Body of pancreas (tissue), 4 donors: Measurements from ENCODE around the gene SLC6A20.

Experiments
- POLR2A ChIP-seq, 3 donors: fragments of 450-650 bp; IDR thresholded peaks; one replicate each; pipeline ENCODE4 v1.6.1; 2016; ENCODE audit warnings: antibody characterized with exemption in 3 of 3, mild to moderate bottlenecking in 2 of 3
- TF ChIP-seq, protein P1 (sequence below), 7 experiments: fragments of 450-650 bp in 4 of 7; fragments of 200-600 bp in 3 of 7; sonication (generic) in 3 of 7; IDR thresholded peaks; one replicate each; pipeline ENCODE4 v1.5.1; 2016 to 2019; ENCODE audit warnings: antibody characterized with exemption in 7 of 7

DNA sequence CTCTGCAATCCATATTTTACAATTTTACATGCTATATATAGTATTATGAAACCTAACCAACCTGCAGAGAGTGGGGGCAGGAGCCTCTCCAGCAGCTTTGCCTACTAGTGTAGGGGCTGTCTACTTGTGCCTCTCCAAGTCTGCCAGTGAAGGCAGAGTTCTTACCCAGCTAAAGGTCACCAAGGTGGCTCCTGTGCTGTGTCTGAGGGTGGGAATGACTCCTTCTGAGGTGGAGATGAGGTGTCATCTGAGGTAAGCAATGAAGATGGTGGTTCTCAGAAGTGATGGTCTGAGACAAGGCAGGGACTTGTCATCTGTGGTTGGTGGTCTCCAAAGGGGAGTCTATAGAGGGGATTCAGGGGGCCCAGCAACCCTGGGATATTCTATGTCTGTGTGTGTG, 59.6 kb downstream of the SLC6A20 start:
- TF ChIP-seq, protein P1, sequence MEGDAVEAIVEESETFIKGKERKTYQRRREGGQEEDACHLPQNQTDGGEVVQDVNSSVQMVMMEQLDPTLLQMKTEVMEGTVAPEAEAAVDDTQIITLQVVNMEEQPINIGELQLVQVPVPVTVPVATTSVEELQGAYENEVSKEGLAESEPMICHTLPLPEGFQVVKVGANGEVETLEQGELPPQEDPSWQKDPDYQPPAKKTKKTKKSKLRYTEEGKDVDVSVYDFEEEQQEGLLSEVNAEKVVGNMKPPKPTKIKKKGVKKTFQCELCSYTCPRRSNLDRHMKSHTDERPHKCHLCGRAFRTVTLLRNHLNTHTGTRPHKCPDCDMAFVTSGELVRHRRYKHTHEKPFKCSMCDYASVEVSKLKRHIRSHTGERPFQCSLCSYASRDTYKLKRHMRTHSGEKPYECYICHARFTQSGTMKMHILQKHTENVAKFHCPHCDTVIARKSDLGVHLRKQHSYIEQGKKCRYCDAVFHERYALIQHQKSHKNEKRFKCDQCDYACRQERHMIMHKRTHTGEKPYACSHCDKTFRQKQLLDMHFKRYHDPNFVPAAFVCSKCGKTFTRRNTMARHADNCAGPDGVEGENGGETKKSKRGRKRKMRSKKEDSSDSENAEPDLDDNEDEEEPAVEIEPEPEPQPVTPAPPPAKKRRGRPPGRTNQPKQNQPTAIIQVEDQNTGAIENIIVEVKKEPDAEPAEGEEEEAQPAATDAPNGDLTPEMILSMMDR (IDR thresholded peaks at IDR 0.05): no peak
- no peak for TF ChIP-seq POLR2A (IDR thresholded peaks at IDR 0.05)
